Measurements from ENCODE around the gene ICA1. TPM values are rescaled to one million over a fixed set of nuclear protein-coding genes. Genes with fewer than 3 reads are reported as not detected.

ICA1 gene
- total and polyA plus RNA-seq, 8 donors, result 34.8 to 74.4 (median 50.4) TPM

DNA sequence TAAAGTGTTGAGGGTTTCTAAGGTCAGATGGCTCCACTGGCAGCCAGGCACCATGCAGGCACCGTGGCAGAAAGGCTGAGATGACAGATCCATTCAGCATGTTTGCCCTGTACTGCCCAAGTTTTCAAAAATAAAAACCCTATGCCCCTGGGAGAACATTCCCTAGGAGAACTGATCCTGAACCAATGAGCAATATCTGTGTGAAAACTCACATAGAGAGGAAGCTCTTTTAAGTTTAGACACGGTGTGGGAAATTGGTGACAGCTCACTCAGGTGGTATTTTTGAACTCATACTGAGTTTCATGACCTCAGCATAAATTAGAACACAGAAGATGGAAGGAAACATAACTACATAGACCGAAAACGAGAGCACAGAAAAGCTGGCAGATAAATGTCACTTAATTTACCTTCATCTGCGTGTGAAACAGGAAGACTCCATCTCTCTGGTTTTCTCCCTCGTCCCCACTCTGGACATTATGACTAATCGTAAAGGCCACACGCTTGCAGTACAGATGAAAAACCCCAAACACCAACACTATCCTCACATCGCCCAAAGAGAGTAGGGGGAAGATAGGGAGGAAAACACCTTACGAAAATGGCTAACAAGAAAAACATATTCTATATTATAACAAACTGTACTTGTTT lies 127.8 kb downstream of the ICA1 start:
- H3K27ac ChIP-seq, result no peak overlapping the region

DNA sequence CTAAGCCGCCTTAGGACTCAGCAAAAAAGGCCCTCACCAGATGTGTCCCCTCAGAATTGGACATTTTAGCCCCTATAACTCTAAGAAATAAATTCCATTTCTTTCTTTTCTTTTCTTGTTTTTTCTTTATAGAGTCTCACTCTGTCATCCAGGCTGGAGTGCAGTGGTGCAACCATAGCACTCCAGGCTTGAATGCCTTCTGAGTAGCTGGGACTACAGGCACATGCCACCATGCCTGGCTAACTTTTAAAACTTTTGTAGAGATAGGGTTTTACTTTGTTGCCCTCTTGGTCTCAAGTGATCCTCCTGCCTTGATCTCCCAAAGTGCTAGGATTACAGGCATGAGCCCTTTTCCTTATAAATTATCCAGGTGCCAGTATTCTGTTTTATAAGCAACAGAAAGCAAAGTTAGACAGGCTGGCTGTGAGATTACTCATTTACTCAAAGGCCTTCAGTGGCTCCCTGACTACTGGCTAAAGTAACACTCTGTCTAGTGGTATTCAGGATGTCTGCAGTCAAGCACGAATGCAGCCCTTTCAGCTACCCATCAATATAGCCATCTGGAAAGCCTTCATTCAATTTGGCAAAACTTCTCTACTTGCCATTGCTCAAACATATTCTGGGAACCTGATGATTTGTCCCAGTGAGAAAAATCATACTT lies 128.6 kb downstream of the ICA1 start:
- no peak for DNase-seq
- no peak for FAIRE-seq
- no peak overlapping the region for H3K27ac ChIP-seq
- no peaks in the 10 kb centered on the region for H3K27me3 ChIP-seq
- H3K4me3 ChIP-seq, result no peak overlapping the region
- 93 to 96% methylated on average over 2 of the region's 2 CpGs for WGBS, 2 donors
- ATAC-seq, result no peak
- H3K36me3 ChIP-seq, result peaks cover 0 to 6% (median 0%) of the 10 kb centered on the region in 3 donors
- TF ChIP-seq, protein P1, sequence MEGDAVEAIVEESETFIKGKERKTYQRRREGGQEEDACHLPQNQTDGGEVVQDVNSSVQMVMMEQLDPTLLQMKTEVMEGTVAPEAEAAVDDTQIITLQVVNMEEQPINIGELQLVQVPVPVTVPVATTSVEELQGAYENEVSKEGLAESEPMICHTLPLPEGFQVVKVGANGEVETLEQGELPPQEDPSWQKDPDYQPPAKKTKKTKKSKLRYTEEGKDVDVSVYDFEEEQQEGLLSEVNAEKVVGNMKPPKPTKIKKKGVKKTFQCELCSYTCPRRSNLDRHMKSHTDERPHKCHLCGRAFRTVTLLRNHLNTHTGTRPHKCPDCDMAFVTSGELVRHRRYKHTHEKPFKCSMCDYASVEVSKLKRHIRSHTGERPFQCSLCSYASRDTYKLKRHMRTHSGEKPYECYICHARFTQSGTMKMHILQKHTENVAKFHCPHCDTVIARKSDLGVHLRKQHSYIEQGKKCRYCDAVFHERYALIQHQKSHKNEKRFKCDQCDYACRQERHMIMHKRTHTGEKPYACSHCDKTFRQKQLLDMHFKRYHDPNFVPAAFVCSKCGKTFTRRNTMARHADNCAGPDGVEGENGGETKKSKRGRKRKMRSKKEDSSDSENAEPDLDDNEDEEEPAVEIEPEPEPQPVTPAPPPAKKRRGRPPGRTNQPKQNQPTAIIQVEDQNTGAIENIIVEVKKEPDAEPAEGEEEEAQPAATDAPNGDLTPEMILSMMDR (IDR thresholded peaks at IDR 0.05), result no peak
- intact Hi-C loops (cut with DNase I), result no loop called here
- no peaks in the 10 kb centered on the region for H3K9me3 ChIP-seq
- no peaks in the 10 kb centered on the region for H3K4me1 ChIP-seq

More for the DNA sequence above, 127.8 kb downstream of the ICA1 start:
- WGBS, 2 donors, result 81 to 84% methylated on average over 10 of the region's 10 CpGs
- intact Hi-C loops (cut with DNase I), result no loop called here
- FAIRE-seq (no peak), ATAC-seq (no peak), DNase-seq (no peak)
- Histone ChIP-seq H3K9me3 (no peaks in the 10 kb centered on the region), H3K27me3 (no peaks in the 10 kb centered on the region), H3K36me3 (peaks cover 0 to 6% (median 0%) of the 10 kb centered on the region in 3 donors), H3K4me1 (no peaks in the 10 kb centered on the region), H3K4me3 (no peak overlapping the region)
- TF ChIP-seq, protein P1 (IDR thresholded peaks at IDR 0.05), result no peak

DNA sequence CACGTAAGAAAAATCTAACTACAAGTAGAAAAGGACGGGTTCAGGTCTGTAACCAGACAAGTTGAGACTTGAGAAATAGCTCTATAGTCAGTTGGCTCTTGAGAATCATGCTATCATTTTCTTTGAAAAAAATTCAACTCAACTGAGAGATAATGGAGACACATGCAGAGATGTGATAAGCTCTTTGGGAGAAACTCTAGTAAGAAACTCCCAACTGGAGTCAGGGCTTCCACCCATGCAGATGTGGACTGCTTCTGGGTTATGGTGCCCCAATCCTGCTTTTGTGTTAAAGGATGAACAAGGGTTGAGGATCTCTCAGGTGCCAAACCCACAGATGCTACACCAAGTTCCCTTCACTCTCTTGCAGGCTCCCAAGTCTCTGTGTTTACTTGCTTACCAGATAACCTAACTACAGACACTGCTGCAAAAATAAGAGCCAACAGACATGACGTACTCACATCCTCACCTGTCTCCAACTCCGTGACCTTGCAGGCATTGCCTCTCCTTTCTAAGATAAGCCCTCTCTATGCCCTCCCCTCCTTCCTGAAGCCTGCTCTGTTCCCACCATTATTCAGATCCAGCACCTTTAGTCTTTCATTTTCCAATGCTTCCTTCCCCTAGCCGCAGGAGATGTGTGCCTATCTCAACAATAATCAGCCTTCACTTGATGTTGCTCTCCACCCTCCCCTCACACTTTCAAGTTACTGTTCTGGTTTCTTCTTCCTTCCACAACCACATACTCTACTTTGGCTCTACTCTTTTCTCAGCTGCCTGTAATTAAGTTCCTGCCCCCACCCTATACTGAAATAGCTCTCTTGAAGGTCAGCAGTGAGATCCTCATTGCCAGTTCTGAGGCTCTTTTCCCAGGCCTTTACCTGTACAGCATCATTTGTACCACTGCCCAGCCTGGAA lies 130.0 kb downstream of the ICA1 start:
- TF ChIP-seq, protein P1 (IDR thresholded peaks at IDR 0.05), result no peak
- no peaks in the 10 kb centered on the region for H3K4me1 ChIP-seq
- no peak for DNase-seq
- peak in 1 of 4 donors; percentile 16 for ATAC-seq
- no peak for FAIRE-seq
- WGBS, 2 donors, result 87% methylated on average over 5 of the region's 5 CpGs
- H3K9me3 ChIP-seq, result no peaks in the 10 kb centered on the region
- H3K27ac ChIP-seq, result no peak overlapping the region
- no peaks in the 10 kb centered on the region for H3K27me3 ChIP-seq
- intact Hi-C loops (cut with DNase I), result no loop called here
- H3K4me3 ChIP-seq, result no peak overlapping the region
- peaks cover 0 to 15% (median 0%) of the 10 kb centered on the region in 3 donors for H3K36me3 ChIP-seq

DNA sequence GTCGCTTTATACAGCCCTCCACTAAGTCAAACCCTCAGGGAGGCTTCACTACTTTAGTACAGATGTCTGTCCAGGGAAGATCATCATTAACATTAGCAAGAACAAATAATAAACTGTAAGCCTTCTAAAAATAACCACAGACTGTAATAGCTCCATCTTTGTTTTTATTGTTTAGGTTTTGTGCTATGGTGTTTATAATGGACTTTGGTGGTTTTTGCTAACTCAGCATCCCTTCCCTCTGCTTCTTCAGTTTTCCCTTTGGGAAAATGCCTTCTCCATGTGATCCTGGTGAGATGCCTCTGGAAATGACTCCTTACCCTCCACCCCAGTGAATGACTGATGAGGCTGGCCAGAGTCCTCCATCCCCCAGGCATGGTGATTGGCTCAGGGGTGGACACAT lies 131.3 kb downstream of the ICA1 start:
- ATAC-seq, result no peak
- H3K36me3 ChIP-seq, result peaks cover 0 to 19% (median 0%) of the 10 kb centered on the region in 3 donors
- no peak overlapping the region for H3K27ac ChIP-seq
- H3K27me3 ChIP-seq, result no peaks in the 10 kb centered on the region
- TF ChIP-seq, protein P1 (IDR thresholded peaks at IDR 0.05), result no peak
- no peaks in the 10 kb centered on the region for H3K9me3 ChIP-seq
- H3K4me1 ChIP-seq, result no peaks in the 10 kb centered on the region
- intact Hi-C loops (cut with DNase I), result no loop called here
- 100% methylated on average over 1 of the region's 1 CpG for WGBS, 2 donors
- FAIRE-seq, result no peak
- no peak for DNase-seq
- no peak overlapping the region for H3K4me3 ChIP-seq
